ENCODE results near the gene DYNC1I1.

DYNC1I1 gene

DNA sequence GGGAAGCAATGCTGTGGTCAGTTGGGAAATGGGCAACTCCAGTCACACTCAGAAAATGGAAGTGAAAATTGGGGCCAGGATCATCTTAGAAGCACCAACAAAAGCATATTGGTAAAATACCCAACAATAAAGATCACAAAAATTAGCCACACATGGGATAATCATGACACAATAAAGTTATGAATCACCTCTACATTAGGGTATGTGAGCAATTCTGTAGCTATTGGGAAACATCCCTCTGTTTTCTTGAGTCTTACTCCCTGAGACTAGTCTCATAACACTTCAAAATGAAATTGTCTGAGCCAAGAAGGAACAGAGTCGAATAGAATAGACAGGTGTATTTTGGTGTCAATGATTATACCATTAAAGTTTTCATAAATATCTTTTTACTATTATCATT is 178.3 kb downstream of the DYNC1I1 start:
- H3K4me3 ChIP-seq (ENCODE audit: insufficient read depth, low read length, poor library complexity, severe bottlenecking), result no peak overlapping the region
- H2AFZ ChIP-seq (ENCODE audit: low read depth, low read length, severe bottlenecking), result no peak overlapping the region
- H3K4me2 ChIP-seq (ENCODE audit: low read depth, low read length, poor library complexity, severe bottlenecking), result no peak overlapping the region
- no peaks in the 10 kb centered on the region for H3K9me3 ChIP-seq (ENCODE audit: insufficient read depth, low read length)
- H3K27me3 ChIP-seq (ENCODE audit: low read length), result no peaks in the 10 kb centered on the region
- H3K79me2 ChIP-seq (ENCODE audit: insufficient read depth, low read length), result no peaks in the 10 kb centered on the region
- H3K36me3 ChIP-seq (ENCODE audit: low read length), result no peaks in the 10 kb centered on the region
- TF ChIP-seq, protein P1, sequence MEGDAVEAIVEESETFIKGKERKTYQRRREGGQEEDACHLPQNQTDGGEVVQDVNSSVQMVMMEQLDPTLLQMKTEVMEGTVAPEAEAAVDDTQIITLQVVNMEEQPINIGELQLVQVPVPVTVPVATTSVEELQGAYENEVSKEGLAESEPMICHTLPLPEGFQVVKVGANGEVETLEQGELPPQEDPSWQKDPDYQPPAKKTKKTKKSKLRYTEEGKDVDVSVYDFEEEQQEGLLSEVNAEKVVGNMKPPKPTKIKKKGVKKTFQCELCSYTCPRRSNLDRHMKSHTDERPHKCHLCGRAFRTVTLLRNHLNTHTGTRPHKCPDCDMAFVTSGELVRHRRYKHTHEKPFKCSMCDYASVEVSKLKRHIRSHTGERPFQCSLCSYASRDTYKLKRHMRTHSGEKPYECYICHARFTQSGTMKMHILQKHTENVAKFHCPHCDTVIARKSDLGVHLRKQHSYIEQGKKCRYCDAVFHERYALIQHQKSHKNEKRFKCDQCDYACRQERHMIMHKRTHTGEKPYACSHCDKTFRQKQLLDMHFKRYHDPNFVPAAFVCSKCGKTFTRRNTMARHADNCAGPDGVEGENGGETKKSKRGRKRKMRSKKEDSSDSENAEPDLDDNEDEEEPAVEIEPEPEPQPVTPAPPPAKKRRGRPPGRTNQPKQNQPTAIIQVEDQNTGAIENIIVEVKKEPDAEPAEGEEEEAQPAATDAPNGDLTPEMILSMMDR (IDR thresholded peaks at IDR 0.05; ENCODE audit: insufficient read depth, low read length, poor library complexity, severe bottlenecking), result no peak
- no peak for TF ChIP-seq EZH2phosphoT487 (conservative IDR thresholded peaks at IDR 0.05; ENCODE audit: low read length)
- no peaks in the 10 kb centered on the region for H3K9me2 ChIP-seq (replicated peaks; ENCODE audit: insufficient read depth, low read length)
- no peak overlapping the region for H3K27ac ChIP-seq (ENCODE audit: low read depth, low read length)
- no peak overlapping the region for H3K9ac ChIP-seq (ENCODE audit: low read length)
- H3F3A ChIP-seq (ENCODE audit: insufficient read depth), result no peaks in the 10 kb centered on the region
- no peaks in the 10 kb centered on the region for H4K20me1 ChIP-seq (ENCODE audit: low read depth, low read length)

- no peak for TF ChIP-seq EZH2phosphoT487 (conservative IDR thresholded peaks at IDR 0.05; ENCODE audit: low read length)
- TF ChIP-seq, protein P1 (IDR thresholded peaks at IDR 0.05; ENCODE audit: insufficient read depth, low read length, poor library complexity, severe bottlenecking), result no peak
- H3K9me2 ChIP-seq (replicated peaks; ENCODE audit: insufficient read depth, low read length), result no peaks in the 10 kb centered on the region
- H3F3A ChIP-seq (ENCODE audit: insufficient read depth), result no peaks in the 10 kb centered on the region
- H3K27me3 ChIP-seq (ENCODE audit: low read length), result no peaks in the 10 kb centered on the region
- no peak overlapping the region for H3K9ac ChIP-seq (ENCODE audit: low read length)
- H4K20me1 ChIP-seq (ENCODE audit: low read depth, low read length), result no peaks in the 10 kb centered on the region
- no peaks in the 10 kb centered on the region for H3K9me3 ChIP-seq (ENCODE audit: insufficient read depth, low read length)
- no peak overlapping the region for H3K27ac ChIP-seq (ENCODE audit: low read depth, low read length)
- no peak overlapping the region for H3K4me2 ChIP-seq (ENCODE audit: low read depth, low read length, poor library complexity, severe bottlenecking)
- no peaks in the 10 kb centered on the region for H3K79me2 ChIP-seq (ENCODE audit: insufficient read depth, low read length)
- H3K4me3 ChIP-seq (ENCODE audit: insufficient read depth, low read length, poor library complexity, severe bottlenecking), result no peak overlapping the region
- H2AFZ ChIP-seq (ENCODE audit: low read depth, low read length, severe bottlenecking), result no peak overlapping the region
- no peaks in the 10 kb centered on the region for H3K36me3 ChIP-seq (ENCODE audit: low read length)
These were observed 179.2 kb downstream of the DYNC1I1 start for GRCh38 chr7:95951531-95951930.

GRCh38 chr7:95951997-95952795 is 179.8 kb downstream of the DYNC1I1 start:
- H3K9ac ChIP-seq (ENCODE audit: low read length), result no peak overlapping the region
- no peaks in the 10 kb centered on the region for H3K36me3 ChIP-seq (ENCODE audit: low read length)
- no peaks in the 10 kb centered on the region for H3K27me3 ChIP-seq (ENCODE audit: low read length)
- TF ChIP-seq EZH2phosphoT487 (conservative IDR thresholded peaks at IDR 0.05; ENCODE audit: low read length), result no peak
- TF ChIP-seq, protein P1 (IDR thresholded peaks at IDR 0.05; ENCODE audit: insufficient read depth, low read length, poor library complexity, severe bottlenecking), result no peak
- no peaks in the 10 kb centered on the region for H3K9me3 ChIP-seq (ENCODE audit: insufficient read depth, low read length)
- no peak overlapping the region for H3K4me3 ChIP-seq (ENCODE audit: insufficient read depth, low read length, poor library complexity, severe bottlenecking)
- H2AFZ ChIP-seq (ENCODE audit: low read depth, low read length, severe bottlenecking), result no peak overlapping the region
- no peaks in the 10 kb centered on the region for H3K9me2 ChIP-seq (replicated peaks; ENCODE audit: insufficient read depth, low read length)
- H4K20me1 ChIP-seq (ENCODE audit: low read depth, low read length), result no peaks in the 10 kb centered on the region
- H3K27ac ChIP-seq (ENCODE audit: low read depth, low read length), result no peak overlapping the region
- no peaks in the 10 kb centered on the region for H3F3A ChIP-seq (ENCODE audit: insufficient read depth)
- no peak overlapping the region for H3K4me2 ChIP-seq (ENCODE audit: low read depth, low read length, poor library complexity, severe bottlenecking)
- H3K79me2 ChIP-seq (ENCODE audit: insufficient read depth, low read length), result no peaks in the 10 kb centered on the region
